HUES6 (cell line): Measurements from ENCODE around the gene SDF2.
A peak's percentile ranks its signal among the peaks of the same experiment; 100 is the strongest.

Experiments
- H3K27ac ChIP-seq: 2 replicates; pipeline ENCODE4 v1.7.0; 2013; ENCODE audit warnings: low read depth, mild to moderate bottlenecking, low read length, inconsistent platforms
- H3K27me3 ChIP-seq: 2 replicates; pipeline ENCODE4 v1.6.1; 2013; ENCODE audit warnings: low read length; ENCODE audit not compliant: control insufficient read depth, insufficient read depth
- H3K36me3 ChIP-seq: 2 replicates; pipeline ENCODE4 v1.6.1; 2013; ENCODE audit warnings: low read length; ENCODE audit not compliant: control insufficient read depth, insufficient read depth
- H3K4me1 ChIP-seq: 2 replicates; pipeline ENCODE4 v1.6.1; 2013; ENCODE audit warnings: low read length; ENCODE audit not compliant: control insufficient read depth, insufficient read depth
- H3K4me3 ChIP-seq: 2 replicates; pipeline ENCODE4 v1.5.1; 2013; ENCODE audit warnings: low read depth, low read length
- H3K9ac ChIP-seq: one replicate; pipeline ENCODE4 v1.6.1; 2013; ENCODE audit warnings: mild to moderate bottlenecking, low read length
- H3K9me3 ChIP-seq: 2 replicates; pipeline ENCODE4 v1.6.1; 2013; ENCODE audit warnings: low read depth, low read length; ENCODE audit not compliant: control insufficient read depth, insufficient read depth

SDF2 gene

DNA sequence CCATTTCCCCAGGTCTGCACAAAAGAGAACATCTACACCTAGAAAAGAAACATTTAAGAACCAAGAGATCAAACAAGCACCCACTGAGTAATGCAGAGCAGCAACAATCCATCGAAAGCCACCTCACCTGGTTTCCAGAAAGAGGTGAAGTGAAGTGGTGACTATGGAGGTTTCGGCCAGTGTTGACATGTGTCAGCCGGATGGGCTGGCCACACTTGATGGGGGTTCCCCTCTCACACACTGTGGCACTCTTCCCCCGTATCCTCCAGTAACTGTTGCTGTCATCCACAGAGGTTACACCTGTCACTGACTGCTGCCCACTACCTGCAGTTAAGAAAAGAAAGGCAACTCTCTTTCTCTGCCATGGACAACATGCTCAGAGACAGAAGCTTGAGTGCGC, 6.5 kb downstream of the SDF2 start:
- no peaks in the 10 kb centered on the region for H3K4me1 ChIP-seq
- no peaks in the 10 kb centered on the region for H3K27me3 ChIP-seq
- peaks cover 23% of the 10 kb centered on the region for H3K9me3 ChIP-seq
- no peak overlapping the region for H3K9ac ChIP-seq
- no peak overlapping the region for H3K27ac ChIP-seq
- H3K4me3 ChIP-seq, result no peak overlapping the region
- H3K36me3 ChIP-seq, result peaks cover 58% of the 10 kb centered on the region

DNA sequence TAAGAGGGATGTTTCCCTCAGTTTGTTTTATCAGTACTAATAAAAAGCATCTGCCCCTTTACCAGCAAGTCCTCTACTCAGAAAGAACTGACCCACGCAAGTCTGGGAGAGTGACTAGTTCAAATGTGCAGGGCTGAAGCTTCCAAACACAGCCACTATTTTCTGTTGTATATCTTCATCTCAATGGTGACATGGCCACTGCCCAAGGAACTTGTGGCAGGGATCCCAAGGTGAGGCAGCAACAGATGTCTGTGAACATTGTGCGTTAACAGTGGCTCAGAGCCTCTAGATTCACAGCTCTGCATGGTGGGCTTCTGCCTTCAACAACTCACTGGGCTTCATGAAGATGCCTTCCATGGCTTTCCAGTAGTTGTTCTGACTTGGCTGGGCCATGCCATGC, 13.0 kb downstream of the SDF2 start:
- H3K4me1 ChIP-seq, result peaks cover 8% of the 10 kb centered on the region; the same call in 1 of the 2 replicates
- no peak overlapping the region for H3K4me3 ChIP-seq
- no peaks in the 10 kb centered on the region for H3K9me3 ChIP-seq
- H3K27ac ChIP-seq, result no peak overlapping the region
- H3K27me3 ChIP-seq, result no peaks in the 10 kb centered on the region
- H3K36me3 ChIP-seq, result peaks cover 36% of the 10 kb centered on the region
- H3K9ac ChIP-seq, result no peak overlapping the region

DNA sequence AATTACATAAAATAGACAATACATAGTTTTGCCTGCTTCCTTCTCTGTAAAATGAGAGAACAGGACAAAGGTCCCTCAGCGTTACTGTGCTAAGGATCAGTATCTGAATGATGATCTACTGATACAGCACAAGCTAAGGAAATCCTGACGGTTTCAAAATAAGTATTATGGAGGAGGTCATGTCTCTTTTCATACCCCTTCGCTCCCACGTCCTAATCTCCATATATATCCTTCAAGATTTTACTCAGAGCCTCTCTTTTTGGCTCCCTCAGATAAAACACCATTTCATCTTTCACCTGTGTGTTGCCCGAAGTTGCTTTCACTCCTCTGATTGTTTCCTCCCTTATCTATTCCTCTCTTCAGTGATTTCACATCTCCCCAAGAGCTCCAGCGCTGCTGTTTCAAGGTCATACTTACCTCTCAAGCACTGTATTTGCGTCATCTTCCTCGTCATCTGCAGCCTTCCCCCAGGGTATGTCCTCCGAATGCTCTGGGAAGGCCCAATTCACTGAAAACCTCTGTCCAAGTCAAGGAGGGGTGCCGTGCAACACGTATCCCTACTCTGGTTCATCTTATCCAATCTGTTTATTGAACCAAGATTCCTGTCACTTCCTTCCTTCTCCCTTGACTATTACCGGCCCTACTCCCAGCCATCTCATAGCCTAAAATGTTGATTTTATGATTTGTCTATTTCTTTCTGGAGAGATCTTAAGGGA, 15.5 kb downstream of the SDF2 start:
- Histone ChIP-seq H3K27ac (no peak overlapping the region), H3K4me1 (peaks cover 10% of the 10 kb centered on the region; the same call in 1 of the 2 replicates), H3K27me3 (no peaks in the 10 kb centered on the region), H3K9me3 (no peaks in the 10 kb centered on the region), H3K4me3 (peak overlapping the region; percentile 100; the same call in 1 of the 2 replicates), H3K36me3 (peaks cover 45% of the 10 kb centered on the region), H3K9ac (no peak overlapping the region)

DNA sequence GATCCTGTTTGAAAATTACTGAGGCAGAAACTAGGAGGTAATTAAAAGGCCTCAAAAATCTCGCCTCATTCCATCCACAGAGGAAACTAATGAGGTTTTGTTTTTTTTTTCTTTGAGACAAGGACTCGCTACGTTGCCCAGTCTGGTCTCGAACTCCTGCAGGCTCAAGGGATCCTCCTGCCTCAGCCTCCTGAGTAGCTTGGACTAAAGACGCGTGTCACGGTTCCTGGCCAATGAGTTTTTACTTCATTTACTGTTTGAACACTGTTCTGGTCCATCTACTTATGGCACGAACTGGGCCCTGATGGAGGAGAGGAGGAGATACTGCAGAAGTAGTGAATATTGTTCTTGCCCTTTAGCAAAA, 16.1 kb downstream of the SDF2 start:
- Histone ChIP-seq H3K9me3 (no peaks in the 10 kb centered on the region), H3K27me3 (no peaks in the 10 kb centered on the region), H3K4me3 (peak overlapping the region; percentile 100), H3K36me3 (peaks cover 46% of the 10 kb centered on the region), H3K4me1 (peaks cover 10% of the 10 kb centered on the region; the same call in 1 of the 2 replicates), H3K9ac (peak overlapping the region; percentile 81), H3K27ac (peak overlapping the region; percentile 37; the same call in 1 of the 2 replicates)

DNA sequence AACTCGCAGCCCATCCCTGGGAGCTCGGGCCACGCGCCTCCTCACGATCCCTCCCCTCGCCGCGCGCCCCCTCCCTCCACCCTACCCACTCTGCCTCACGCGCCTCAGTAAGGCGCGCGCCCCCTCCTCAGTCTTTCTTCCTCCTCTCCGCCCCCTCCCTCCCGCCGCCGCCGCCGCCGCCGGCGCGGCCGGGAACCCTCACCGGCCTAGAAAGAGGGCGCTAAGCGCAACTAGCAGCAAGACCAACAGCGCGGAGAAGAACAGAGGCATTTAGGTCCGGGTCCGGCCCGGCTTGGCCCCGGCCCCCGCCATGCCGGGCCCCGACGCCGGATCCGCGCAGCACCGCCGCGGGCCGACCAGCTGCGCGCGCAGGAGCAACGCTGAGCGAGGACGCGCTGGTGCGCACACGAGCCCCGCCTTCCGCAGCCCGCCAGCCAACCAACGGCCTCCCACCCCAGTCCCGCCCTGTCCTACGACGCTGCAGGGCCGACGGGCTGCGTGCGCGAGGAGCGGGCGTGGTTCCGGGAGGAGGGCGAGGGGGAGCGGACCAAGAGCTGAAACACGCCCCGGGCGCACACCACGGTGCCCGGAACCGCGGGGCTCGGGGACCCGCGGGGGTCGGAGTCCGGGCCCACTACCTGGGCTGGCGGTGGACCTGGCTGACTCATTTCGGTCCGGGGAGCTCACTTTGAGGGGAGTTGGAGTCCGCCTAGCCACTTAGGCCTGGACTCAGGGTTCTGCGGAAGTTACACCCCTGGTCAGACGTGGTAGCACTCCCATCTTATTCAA, 16.7 kb downstream of the SDF2 start, which contains the start of gene BLTP2:
Gene BLTP2, minus strand, starts transcription at position 372 of the 789 bp plus-strand sequence. Its CDS starts 102 bp downstream, at position 270.
- peaks cover 51% of the 10 kb centered on the region for H3K36me3 ChIP-seq
- no peaks in the 10 kb centered on the region for H3K9me3 ChIP-seq
- H3K27me3 ChIP-seq, result no peaks in the 10 kb centered on the region
- peaks cover 10% of the 10 kb centered on the region; the same call in 1 of the 2 replicates for H3K4me1 ChIP-seq
- peak within 1 kb of the TSS; percentile 100 for H3K4me3 ChIP-seq
- H3K9ac ChIP-seq, result peak within 1 kb of the TSS; percentile 81
- H3K27ac ChIP-seq, result peak within 1 kb of the TSS; percentile 92

DNA sequence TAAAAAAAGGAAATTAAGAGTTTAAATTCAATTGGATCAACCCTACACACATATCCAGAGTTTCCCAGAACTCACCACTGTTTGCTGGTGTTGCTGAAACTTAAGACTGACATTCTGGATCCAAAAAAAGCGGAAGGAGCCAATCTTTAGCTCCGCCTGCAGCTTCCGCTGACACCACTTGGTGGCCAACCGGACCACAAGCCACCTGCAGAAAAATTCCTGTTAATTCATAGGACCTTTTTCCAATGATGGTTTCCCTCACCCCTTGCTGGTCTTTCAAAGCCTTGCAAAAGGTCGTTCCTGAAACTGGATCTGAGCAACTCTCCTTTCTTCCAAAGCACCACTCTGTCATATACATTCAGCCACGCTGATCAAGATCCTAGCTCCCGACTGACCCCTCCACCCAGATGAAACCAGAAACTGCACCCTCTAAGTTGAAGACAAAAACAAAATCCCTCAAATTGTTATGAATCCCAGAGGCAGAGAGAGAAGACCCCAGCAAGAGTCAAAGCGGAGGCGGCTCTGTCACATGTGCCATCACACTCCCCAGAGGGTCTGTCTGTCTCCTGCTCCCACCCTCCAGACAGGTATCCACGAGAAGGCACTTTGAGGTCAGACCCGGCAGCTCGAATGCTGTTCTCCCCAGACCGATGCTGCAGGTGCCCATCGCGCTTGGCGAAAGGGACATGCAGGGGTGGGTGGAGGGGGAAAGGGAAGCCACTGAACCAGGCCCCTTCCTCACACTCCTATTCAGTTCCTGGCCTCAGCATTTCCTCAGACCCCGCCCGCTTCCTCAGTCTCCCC, 17.5 kb downstream of the SDF2 start:
- peak overlapping the region; percentile 76 for H3K9ac ChIP-seq
- H3K4me3 ChIP-seq, result peak overlapping the region; percentile 100
- H3K36me3 ChIP-seq, result peaks cover 58% of the 10 kb centered on the region
- H3K27ac ChIP-seq, result peak overlapping the region; percentile 92
- H3K9me3 ChIP-seq, result no peaks in the 10 kb centered on the region
- peaks cover 10% of the 10 kb centered on the region; the same call in 1 of the 2 replicates for H3K4me1 ChIP-seq
- no peaks in the 10 kb centered on the region for H3K27me3 ChIP-seq

DNA sequence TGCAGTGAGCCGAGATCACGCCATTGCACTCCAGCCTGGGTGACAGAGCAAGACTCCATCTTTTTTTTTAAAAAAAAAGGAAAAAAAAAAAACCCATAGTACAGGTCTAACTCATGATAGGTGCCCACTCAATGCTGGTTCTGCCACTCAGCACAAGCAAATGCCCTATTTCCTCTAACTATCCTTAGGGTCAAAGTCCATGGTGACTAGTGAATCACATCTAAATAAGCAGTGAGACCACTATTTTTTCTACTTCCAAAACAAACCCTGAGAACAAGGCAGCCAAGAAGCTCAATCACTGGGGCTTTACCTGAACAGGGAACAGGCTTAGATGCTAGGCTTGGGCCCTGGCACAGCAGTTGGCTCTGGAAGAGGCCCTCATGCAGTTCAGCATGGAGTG, 20.1 kb downstream of the SDF2 start:
- no peaks in the 10 kb centered on the region for H3K9me3 ChIP-seq
- H3K4me3 ChIP-seq, result no peak overlapping the region
- no peaks in the 10 kb centered on the region for H3K27me3 ChIP-seq
- peaks cover 72% of the 10 kb centered on the region for H3K36me3 ChIP-seq
- H3K9ac ChIP-seq, result no peak overlapping the region
- peaks cover 9% of the 10 kb centered on the region; the same call in 1 of the 2 replicates for H3K4me1 ChIP-seq
- no peak overlapping the region for H3K27ac ChIP-seq

DNA sequence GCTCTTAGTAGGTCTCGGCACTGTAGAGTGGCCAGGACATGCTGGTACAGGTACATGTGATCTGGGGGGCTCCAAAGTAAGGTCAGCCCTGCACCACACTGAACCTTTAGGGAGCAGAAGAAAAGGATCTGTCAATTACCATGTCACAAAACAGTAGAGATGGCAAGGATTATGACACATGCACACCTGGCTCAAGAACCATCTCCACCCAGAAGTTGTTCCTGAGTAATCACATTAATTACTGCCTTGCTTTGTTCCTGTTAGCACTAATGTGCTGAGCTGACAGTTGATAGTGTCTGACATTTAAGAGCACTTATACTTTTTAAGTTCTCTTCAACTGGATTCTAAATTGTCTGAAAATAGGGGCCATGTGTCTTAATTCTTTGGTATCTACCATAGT, 26.2 kb downstream of the SDF2 start:
- peaks cover 99% of the 10 kb centered on the region for H3K36me3 ChIP-seq
- no peaks in the 10 kb centered on the region for H3K27me3 ChIP-seq
- H3K4me3 ChIP-seq, result no peak overlapping the region
- H3K4me1 ChIP-seq, result no peaks in the 10 kb centered on the region
- no peak overlapping the region for H3K27ac ChIP-seq
- no peaks in the 10 kb centered on the region for H3K9me3 ChIP-seq
- H3K9ac ChIP-seq, result no peak overlapping the region

DNA sequence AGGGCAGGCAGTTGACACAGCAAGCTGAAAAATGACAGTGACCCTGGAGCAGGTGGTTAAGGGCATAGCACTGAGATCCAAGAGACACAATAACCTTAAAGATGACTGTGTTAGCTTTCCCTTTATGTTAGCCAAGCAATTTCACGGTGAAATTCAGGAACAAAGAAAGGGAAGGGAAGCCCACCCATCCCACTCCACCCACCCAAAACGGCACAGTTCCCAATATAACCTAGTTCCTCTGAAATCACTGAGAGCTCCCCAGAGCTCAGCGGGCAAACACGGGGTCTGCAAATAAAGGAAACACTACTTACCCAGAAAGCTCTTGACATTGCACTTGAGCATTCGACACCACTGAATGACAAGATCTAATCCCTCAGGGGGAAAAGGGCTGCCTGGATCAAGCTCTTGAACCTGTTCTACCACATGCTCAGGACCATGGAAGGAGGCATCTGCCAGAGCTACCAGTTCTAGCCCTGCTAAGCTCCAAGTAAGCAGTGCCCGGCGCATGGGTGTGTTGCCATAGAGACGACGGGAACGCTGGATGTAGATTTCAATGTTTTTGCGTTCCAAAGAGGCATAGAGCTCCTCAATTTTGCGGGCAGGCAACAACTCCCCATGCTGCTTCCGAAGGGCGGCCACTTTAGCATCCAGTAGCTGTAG, 27.4 kb downstream of the SDF2 start:
- H3K36me3 ChIP-seq, result peaks cover 96% of the 10 kb centered on the region
- H3K4me1 ChIP-seq, result no peaks in the 10 kb centered on the region
- H3K4me3 ChIP-seq, result no peak overlapping the region
- H3K9me3 ChIP-seq, result no peaks in the 10 kb centered on the region
- no peak overlapping the region for H3K27ac ChIP-seq
- H3K9ac ChIP-seq, result peak overlapping the region; percentile 21
- H3K27me3 ChIP-seq, result no peaks in the 10 kb centered on the region

DNA sequence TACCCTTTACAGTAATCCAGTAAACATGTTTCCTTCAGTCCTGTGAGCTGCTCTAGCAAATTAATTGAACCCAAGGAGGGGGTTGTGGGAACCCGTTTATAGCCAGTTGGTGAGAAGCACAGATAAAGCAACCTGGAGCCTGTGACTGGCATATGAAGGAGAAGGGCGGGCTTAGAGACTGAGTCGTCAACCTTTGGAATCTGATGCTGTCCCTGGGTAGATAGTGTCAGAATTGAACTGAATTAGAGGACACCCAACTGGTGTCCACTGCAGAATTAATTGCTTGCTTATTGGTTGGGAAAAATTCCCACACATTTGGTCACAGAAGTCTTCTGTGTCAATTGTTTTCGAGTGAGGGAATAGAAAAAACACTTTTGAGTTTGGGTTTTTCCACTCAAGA, 34.9 kb downstream of the SDF2 start:
- no peaks in the 10 kb centered on the region for H3K27me3 ChIP-seq
- no peak overlapping the region for H3K9ac ChIP-seq
- H3K4me3 ChIP-seq, result no peak overlapping the region
- H3K36me3 ChIP-seq, result peaks cover 87% of the 10 kb centered on the region
- H3K4me1 ChIP-seq, result no peaks in the 10 kb centered on the region
- H3K27ac ChIP-seq, result no peak overlapping the region
- H3K9me3 ChIP-seq, result no peaks in the 10 kb centered on the region
